Measurements from ENCODE around the gene CCDC92B. TPM values are rescaled to one million over a fixed set of nuclear protein-coding genes. Genes with fewer than 3 reads are reported as not detected.
A peak's percentile ranks its signal among the peaks of the same experiment; 100 is the strongest.

CCDC92B gene
- total and polyA plus RNA-seq, 9 of the 15 experiments (the other 6 are each of a cell fraction or from before 2014, with no cell fraction given): not detected

- TF ChIP-seq TAF1 (IDR thresholded peaks at IDR 0.05; ENCODE audit: control insufficient read depth, extremely low read depth, insufficient read depth, low read length, severe bottlenecking) (peak; percentile 48), EGR1 (conservative IDR thresholded peaks at IDR 0.05) (peak; percentile 98), TARDBP (IDR thresholded peaks at IDR 0.05) (0 out of 2 replicates have a peak, but pooled peaks have one; percentile 41), ZBTB2 (IDR thresholded peaks at IDR 0.05) (peak; percentile 79; the same call in 1 of the 2 replicates), RAD51 (IDR thresholded peaks at IDR 0.05; ENCODE audit: borderline replicate concordance, low read depth) (peak; percentile 51), PBX2 (CRISPR knock-in tag; IDR thresholded peaks at IDR 0.05; ENCODE audit: low read depth) (no peak), PBX2 (tag; conservative IDR thresholded peaks at IDR 0.05; ENCODE audit: low read depth) (no peak), CREM (IDR thresholded peaks at IDR 0.05; ENCODE audit: low read depth) (peak; percentile 76), SLC30A9 (CRISPR knock-in tag; IDR thresholded peaks at IDR 0.05) (no peak), HDAC2 (IDR thresholded peaks at IDR 0.05) (0 out of 2 replicates have a peak, but pooled peaks have one; percentile 12), HES1 (IDR thresholded peaks at IDR 0.05; ENCODE audit: low read depth) (no peak), DEAF1 (CRISPR knock-in tag; IDR thresholded peaks at IDR 0.05) (no peak), POLR2AphosphoS2 (IDR thresholded peaks at IDR 0.05; ENCODE audit: low read length) (no peak), ZNF3 (CRISPR knock-in tag; IDR thresholded peaks at IDR 0.05) (no peak), TCFL5 (CRISPR knock-in tag; conservative IDR thresholded peaks at IDR 0.05) (no peak), ZNF449 (CRISPR knock-in tag; IDR thresholded peaks at IDR 0.05) (no peak), ZNF57 (CRISPR knock-in tag; IDR thresholded peaks at IDR 0.05) (no peak), FOXJ2 (tag; IDR thresholded peaks at IDR 0.05) (no peak)
Measured at GRCh38 chr17:2711608-2712299, 37.7 kb downstream of the CCDC92B start, which contains the start of gene CLUH (continued).
